Measurements from ENCODE around the gene AQP6.

Gene AQP6

DNA sequence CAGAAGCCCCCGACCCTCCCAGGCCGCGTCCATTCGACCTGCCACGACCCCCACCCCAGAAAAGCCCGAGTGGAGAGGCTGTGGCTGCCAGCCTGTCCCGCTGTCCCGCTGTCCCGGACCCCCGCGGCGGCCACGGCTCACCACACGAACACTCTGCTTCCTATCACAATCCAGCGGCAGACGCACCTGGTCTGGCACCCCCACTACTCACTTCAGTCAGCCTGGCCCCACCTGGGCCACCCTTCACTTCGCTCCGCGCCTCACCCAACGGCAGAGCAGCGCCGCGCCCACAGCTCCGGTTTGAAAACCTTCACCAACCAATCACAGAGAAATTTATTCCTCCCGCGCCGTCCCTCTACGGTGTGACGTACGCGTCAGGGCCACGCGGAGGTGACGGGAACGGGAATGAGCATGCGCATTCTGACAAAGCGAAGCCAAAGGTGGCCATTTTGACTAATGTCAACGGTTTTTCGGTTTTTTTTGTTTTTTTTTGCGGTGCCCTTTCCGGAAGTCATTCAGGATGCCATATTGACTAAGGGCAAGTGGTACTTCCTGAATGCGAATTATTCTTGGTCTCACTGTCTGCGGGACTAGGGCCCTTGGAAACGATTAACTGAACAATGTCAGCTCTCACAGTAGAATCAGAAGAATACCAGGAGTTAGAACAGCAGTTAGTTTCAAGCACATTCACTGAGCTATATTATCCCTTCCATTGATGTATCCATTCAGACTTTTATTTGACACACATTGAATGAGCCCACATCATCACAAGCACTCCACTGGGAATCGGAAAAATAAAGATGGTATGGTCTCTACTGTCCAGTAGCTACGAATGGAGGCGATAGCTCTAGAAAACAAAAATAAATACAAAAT lies 52.7 kb downstream of the AQP6 start, which contains the start of gene RACGAP1:
TSS of gene RACGAP1 (minus strand) at position 308 of the 873 bp plus-strand sequence. CDS start 8,779 bp downstream, outside the sequence.
- peak; percentile 98 for DNase-seq (ENCODE audit: extremely low read depth, low read depth)
- TF ChIP-seq, protein P1, sequence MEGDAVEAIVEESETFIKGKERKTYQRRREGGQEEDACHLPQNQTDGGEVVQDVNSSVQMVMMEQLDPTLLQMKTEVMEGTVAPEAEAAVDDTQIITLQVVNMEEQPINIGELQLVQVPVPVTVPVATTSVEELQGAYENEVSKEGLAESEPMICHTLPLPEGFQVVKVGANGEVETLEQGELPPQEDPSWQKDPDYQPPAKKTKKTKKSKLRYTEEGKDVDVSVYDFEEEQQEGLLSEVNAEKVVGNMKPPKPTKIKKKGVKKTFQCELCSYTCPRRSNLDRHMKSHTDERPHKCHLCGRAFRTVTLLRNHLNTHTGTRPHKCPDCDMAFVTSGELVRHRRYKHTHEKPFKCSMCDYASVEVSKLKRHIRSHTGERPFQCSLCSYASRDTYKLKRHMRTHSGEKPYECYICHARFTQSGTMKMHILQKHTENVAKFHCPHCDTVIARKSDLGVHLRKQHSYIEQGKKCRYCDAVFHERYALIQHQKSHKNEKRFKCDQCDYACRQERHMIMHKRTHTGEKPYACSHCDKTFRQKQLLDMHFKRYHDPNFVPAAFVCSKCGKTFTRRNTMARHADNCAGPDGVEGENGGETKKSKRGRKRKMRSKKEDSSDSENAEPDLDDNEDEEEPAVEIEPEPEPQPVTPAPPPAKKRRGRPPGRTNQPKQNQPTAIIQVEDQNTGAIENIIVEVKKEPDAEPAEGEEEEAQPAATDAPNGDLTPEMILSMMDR (IDR thresholded peaks at IDR 0.05; ENCODE audit: low read depth, low read length, missing control alignments), result no peak
- peak within 1 kb of the TSS; percentile 78 for H3K4me3 ChIP-seq (replicated peaks; ENCODE audit: low read depth, low read length)

DNA sequence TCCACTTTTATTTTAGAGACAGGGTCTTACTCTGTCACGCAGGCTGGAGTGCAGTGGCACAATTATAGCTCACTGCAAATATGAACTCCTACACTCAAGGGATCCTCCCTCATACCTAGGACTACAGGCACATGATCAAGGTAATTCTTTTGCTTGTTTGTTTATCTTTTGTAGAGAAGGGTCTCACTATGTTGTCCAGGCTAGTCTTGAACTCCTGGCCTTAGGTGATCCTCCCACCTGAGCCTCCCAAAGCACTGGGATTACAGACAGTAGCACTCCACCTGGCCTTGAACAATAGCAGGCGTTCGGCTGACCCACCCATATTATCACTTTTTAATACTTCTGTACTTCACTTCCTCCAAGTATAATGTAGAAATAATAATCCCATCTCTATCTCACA lies 53.9 kb downstream of the AQP6 start:
- TF ChIP-seq, protein P1 (IDR thresholded peaks at IDR 0.05; ENCODE audit: low read depth, low read length, missing control alignments), result no peak
- H3K4me3 ChIP-seq (replicated peaks; ENCODE audit: low read depth, low read length), result no peak overlapping the region
- DNase-seq (ENCODE audit: extremely low read depth, low read depth), result no peak

All from HFF-Myc (cell line).